GM13977 (cell line): ENCODE data around the gene APH1B.

Experiments used
- DNase-seq: peaks from one replicate; pipeline ENCODE4 v3.0.0; 2012; ENCODE audit warnings: low spot score
- CTCF ChIP-seq: IDR thresholded peaks from 2 replicates; pipeline ENCODE4 v1.5.1; 2012; ENCODE audit warnings: mild to moderate bottlenecking, control low read depth; ENCODE audit not compliant: insufficient read depth; ENCODE audit errors: extremely low read depth, missing control alignments
- in situ Hi-C: fragments of 300-500 bp; cut with MboI; formaldehyde crosslinking; loops from one replicate; pipeline ENCODE4 v1.12.0; 2022; ENCODE audit warnings: low sequenced_read_pairs, low pct_unique_long_range_greater_than_20kb, mixed read lengths, inconsistent platforms; ENCODE audit not compliant: unreplicated experiment

The APH1B gene

GRCh38 chr15:63357731-63358130, 80.3 kb downstream of the APH1B start:
- in situ Hi-C loops: no loop called here
- DNase-seq: no peak
- no peak for TF ChIP-seq CTCF

DNA sequence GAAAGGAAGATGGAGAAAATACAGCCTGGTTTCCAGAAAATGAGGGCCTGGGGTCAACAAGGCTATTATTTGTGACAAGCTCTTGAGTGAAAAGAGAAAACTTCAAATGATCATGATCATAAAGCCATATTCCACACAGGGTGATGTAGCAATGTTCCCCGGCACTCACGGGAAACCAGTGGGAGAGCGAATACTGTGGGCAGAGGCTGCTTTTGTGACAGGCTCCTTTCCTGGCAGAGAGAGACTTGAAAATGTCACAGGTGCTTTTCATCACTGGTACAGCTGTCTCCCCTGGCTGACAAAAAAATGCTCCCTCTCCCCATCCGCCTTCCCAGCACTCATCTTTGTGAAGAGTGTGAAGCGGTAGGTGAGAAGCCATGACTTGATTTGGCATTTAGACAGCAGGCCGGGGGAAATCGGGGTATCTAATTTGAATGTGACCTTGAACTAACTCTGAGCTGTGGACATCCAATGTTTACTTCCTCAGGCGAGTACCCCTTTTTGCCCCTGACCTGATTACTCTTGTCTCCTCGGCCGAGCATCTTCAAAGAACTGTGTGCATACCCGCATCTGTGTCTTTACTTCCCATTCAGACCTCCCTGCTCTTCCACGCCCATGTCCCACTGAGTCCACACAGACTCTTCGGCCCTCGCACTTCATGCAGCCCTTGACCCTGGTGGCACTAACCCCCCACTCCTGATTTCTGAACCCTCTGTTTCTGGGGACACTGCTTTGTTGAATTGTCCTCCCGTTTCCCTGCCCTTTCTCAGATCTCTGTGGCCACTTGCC, 81.0 kb downstream of the APH1B start:
- TF ChIP-seq CTCF: no peak
- in situ Hi-C loops: no loop called here
- DNase-seq: no peak
